ENCODE data around the gene GPX6. TPM values are rescaled to one million over a fixed set of nuclear protein-coding genes. Genes with fewer than 3 reads are reported as not detected.

GPX6 gene
- total and polyA plus RNA-seq, 2 experiments from 2014 or later = 0.41 TPM; not detected in 1

- no peak for TF ChIP-seq EZH2 (IDR thresholded peaks at IDR 0.05; ENCODE audit: borderline replicate concordance)
- no peak for TF ChIP-seq EZH2phosphoT487 (IDR thresholded peaks at IDR 0.05; ENCODE audit: low read depth, severe bottlenecking, unreplicated experiment)
- TF ChIP-seq CTCF (IDR thresholded peaks at IDR 0.05; ENCODE audit: poor library complexity) = no peak
- H3K27ac ChIP-seq = no peak overlapping the region
- H3K4me2 ChIP-seq = no peak overlapping the region
These were observed 57.0 kb downstream of the GPX6 start for GRCh38 chr6:28458568-28458967.

More at GRCh38 chr6:28458568-28458967, 57.0 kb downstream of the GPX6 start:
- H3K27me3 ChIP-seq = peaks cover 17% of the 10 kb centered on the region
- 84% methylated on average over 1 of the region's 1 CpG for WGBS (ENCODE audit: low lambda C conversion rate, missing lambda C conversion rate)
- H3K4me3 ChIP-seq = no peak overlapping the region
- H3K4me1 ChIP-seq (ENCODE audit: insufficient read depth) = no peaks in the 10 kb centered on the region
- H3K9me3 ChIP-seq (ENCODE audit: low read depth) = no peaks in the 10 kb centered on the region
- DNase-seq (ENCODE audit: low spot score) = no peak
- H4K20me1 ChIP-seq (ENCODE audit: insufficient read depth, poor library complexity, severe bottlenecking) = no peaks in the 10 kb centered on the region
- H3K9me2 ChIP-seq (replicated peaks; ENCODE audit: insufficient read depth) = no peaks in the 10 kb centered on the region
- no peaks in the 10 kb centered on the region for H3K79me2 ChIP-seq
- no peak overlapping the region for H2AFZ ChIP-seq
- H3K36me3 ChIP-seq (replicated peaks; ENCODE audit: insufficient read depth, low read depth) = no peaks in the 10 kb centered on the region

Other genes with a start within 250 kb of the GPX6 start
- gene ZSCAN26, start 248.7 kb downstream of the GPX6 start, total RNA-seq = 14.7 and 24.4 TPM in 2 replicates
- gene ZSCAN26, start 248.7 kb downstream of the GPX6 start, polyA plus RNA-seq = 7.6 and 7.8 TPM in 2 replicates
- 5.1 and 6.2 TPM in 2 replicates for gene PGBD1, start 234.2 kb downstream of the GPX6 start, total RNA-seq
- gene PGBD1, start 234.2 kb downstream of the GPX6 start, polyA plus RNA-seq = 2.5 and 3.1 TPM in 2 replicates
- 2.6 and 4.6 TPM in 2 replicates for gene ZSCAN31, start 179.6 kb downstream of the GPX6 start, total RNA-seq
- gene ZSCAN31, start 179.6 kb downstream of the GPX6 start, polyA plus RNA-seq = 1.8 and 3.4 TPM in 2 replicates
- 6.8 and 7.1 TPM in 2 replicates for gene ZKSCAN3, start 165.8 kb downstream of the GPX6 start, total RNA-seq
- gene ZKSCAN3, start 165.8 kb downstream of the GPX6 start, polyA plus RNA-seq = 1.9 and 3.1 TPM in 2 replicates
- 5.6 and 6.1 TPM in 2 replicates for gene ZSCAN12, start 116.0 kb downstream of the GPX6 start, total RNA-seq
- gene ZSCAN12, start 116.0 kb downstream of the GPX6 start, polyA plus RNA-seq = 2.1 and 3.2 TPM in 2 replicates
- 1.9 and 5.6 TPM in 2 replicates for gene ZSCAN23, start 72.3 kb downstream of the GPX6 start, total RNA-seq
- 0.48 and 1.4 TPM in 2 replicates for gene ZSCAN23, start 72.3 kb downstream of the GPX6 start, polyA plus RNA-seq
- gene GPX5, start 10.1 kb upstream of the GPX6 start, total RNA-seq = not detected in 2 replicates
- not detected in 2 replicates for gene GPX5, start 10.1 kb upstream of the GPX6 start, polyA plus RNA-seq

Measured in hepatocyte (in vitro differentiated cells).